HepG2 (cell line): ENCODE results near the gene MVB12A. TPM values are rescaled to one million over a fixed set of nuclear protein-coding genes. Genes with fewer than 3 reads are reported as not detected.

ENCODE experiments used
- ATAC-seq: fragments of 200-7000 bp; cut with Tn5 transposase; 3 replicates; pipeline ENCODE4 v1.9.1; 2020; ENCODE audit warnings: mild to moderate bottlenecking, moderate library complexity
- BruUV-seq: library from RNA; stranded (reverse); fragments of 400-500 nt; replicated peaks from 2 replicates; lab custom pipeline; 2021; lab: Mats Ljungman, UMichigan
- CTCF ChIA-PET: fragments of 300-600 bp; formaldehyde crosslinking; extraction: SDS; loops from one replicate; lab custom pipeline; 2021; ENCODE audit warnings: low total read pairs, inconsistent platforms, low intra/inter-chr PET ratio; lab: Yijun Ruan, JAX
- POLR2A ChIA-PET: fragments of 350-600 bp; sonication (Branson Sonifier 250); formaldehyde crosslinking; loops from one replicate; lab custom pipeline; 2020; ENCODE audit warnings: antibody characterized with exemption, inconsistent platforms; lab: Yijun Ruan, JAX
- DNase-seq: peaks from one replicate; pipeline ENCODE4 v3.0.0-alpha.2; 2015; ENCODE audit warnings: low spot score
- FAIRE-seq: peaks from 3 replicates; lab custom pipeline; 2011; peaks lifted over from hg19 to GRCh38; lab: Jason Lieb, UNC
- H2AFZ ChIP-seq: one replicate; pipeline ENCODE4 v1.6.1; 2011; ENCODE audit warnings: low read length, inconsistent platforms
- H3K27ac ChIP-seq: fragments of 300-600 bp; 3 replicates; pipeline ENCODE4 v1.8.0; 2011; ENCODE audit warnings: mixed run types, mild to moderate bottlenecking, mixed read lengths, low read length, inconsistent platforms; ENCODE audit not compliant: insufficient read depth; ENCODE audit errors: extremely low read length
- H3K27me3 ChIP-seq, 2 experiments: fragments of 200-600 bp in 1 of 2; 2 replicates in 1 of 2; 3 replicates in 1 of 2; pipeline versions ENCODE4 v1.6.0 to v1.8.0; 2011; ENCODE audit warnings: low read length in 2 of 2, mild to moderate bottlenecking in 2 of 2, moderate library complexity in 2 of 2, inconsistent platforms in 1 of 2; ENCODE audit not compliant: insufficient read depth in 2 of 2, control insufficient read depth in 1 of 2
- H3K36me3 ChIP-seq, 2 experiments: fragments of 200-600 bp in 1 of 2; replicated peaks in 1 of 2; 2 replicates in 1 of 2; 3 replicates in 1 of 2; pipeline versions ENCODE4 v1.5.1 to v1.8.0; 2011; ENCODE audit warnings: low read length in 2 of 2, inconsistent platforms in 1 of 2; ENCODE audit not compliant: insufficient read depth in 2 of 2, control insufficient read depth in 1 of 2
- H3K4me1 ChIP-seq: 2 replicates; pipeline ENCODE4 v1.5.1; 2012; ENCODE audit warnings: low read length, inconsistent platforms; ENCODE audit not compliant: insufficient read depth
- H3K4me2 ChIP-seq: 2 replicates; pipeline ENCODE4 v1.6.0; 2011; ENCODE audit warnings: low read depth, low read length, inconsistent platforms
- H3K4me3 ChIP-seq, 3 experiments: fragments of 200-600 bp in 1 of 3; sonication (generic), shearing (Covaris generic) in 1 of 3; replicated peaks in 1 of 3; 2 replicates each; pipeline ENCODE4 v1.5.1; 2011 to 2016; ENCODE audit warnings: low read length in 3 of 3, inconsistent platforms in 2 of 3, low read depth in 2 of 3, mild to moderate bottlenecking in 2 of 3, control low read depth in 1 of 3, mixed read lengths in 1 of 3; ENCODE audit not compliant: insufficient read depth in 1 of 3
- H3K79me2 ChIP-seq: one replicate; pipeline ENCODE4 v1.6.1; 2011; ENCODE audit warnings: low read length, inconsistent platforms; ENCODE audit not compliant: insufficient read depth
- H3K9ac ChIP-seq: 2 replicates; pipeline ENCODE4 v1.6.0; 2011; ENCODE audit warnings: mild to moderate bottlenecking, low read depth, low read length, inconsistent platforms; ENCODE audit not compliant: insufficient read depth
- H3K9me3 ChIP-seq: 2 replicates; pipeline ENCODE4 v1.5.1; 2012; ENCODE audit warnings: mild to moderate bottlenecking, low read length
- H4K20me1 ChIP-seq: 2 replicates; pipeline ENCODE4 v1.6.0; 2011; ENCODE audit warnings: inconsistent platforms, mild to moderate bottlenecking, low read length, moderate library complexity; ENCODE audit not compliant: insufficient read depth
- HNF4A ChIP-seq: sonication (generic); formaldehyde crosslinking; IDR thresholded peaks from 2 replicates; pipeline ENCODE4 v1.4.0; 2020; ENCODE audit warnings: missing genetic modification reagents
- KDM4B ChIP-seq: sonication (generic); formaldehyde crosslinking; IDR thresholded peaks from 2 replicates; pipeline ENCODE4 v1.4.0; 2020; ENCODE audit warnings: missing genetic modification reagents
- KLF13 ChIP-seq: sonication (generic); formaldehyde crosslinking; IDR thresholded peaks from 2 replicates; pipeline ENCODE4 v1.4.0; 2020; ENCODE audit warnings: mild to moderate bottlenecking, missing genetic modification reagents
- NCOA5 ChIP-seq: sonication (generic); formaldehyde crosslinking; IDR thresholded peaks from 2 replicates; pipeline ENCODE4 v1.4.0; 2020; ENCODE audit warnings: missing genetic modification reagents
- NFE2L1 ChIP-seq: sonication (generic); formaldehyde crosslinking; IDR thresholded peaks from 2 replicates; pipeline ENCODE4 v1.4.0; 2020; ENCODE audit warnings: missing genetic modification reagents, mild to moderate bottlenecking, borderline replicate concordance
- NFRKB ChIP-seq: fragments of 450-650 bp; IDR thresholded peaks from 2 replicates; pipeline ENCODE4 v1.6.1; 2017
- POLR2AphosphoS5 ChIP-seq: IDR thresholded peaks from 2 replicates; pipeline ENCODE4 v1.6.1; 2012; ENCODE audit warnings: low read depth, low read length
- RXRA ChIP-seq: sonication (generic); formaldehyde crosslinking; IDR thresholded peaks from 2 replicates; pipeline ENCODE4 v1.5.1; 2020; ENCODE audit warnings: missing genetic modification reagents
- SOX13 ChIP-seq, 3 experiments: fragments of 450-650 bp in 1 of 3; sonication (generic) in 1 of 3; formaldehyde crosslinking in 1 of 3; IDR thresholded peaks in 2 of 3; conservative IDR thresholded peaks in 1 of 3; 2 replicates each; pipeline versions ENCODE4 v1.5.0 to v1.6.1; 2016 to 2020; ENCODE audit warnings: antibody characterized with exemption in 1 of 3, mild to moderate bottlenecking in 1 of 3, missing compliant biosample characterization in 1 of 3, missing genetic modification reagents in 1 of 3, moderate library complexity in 1 of 3
- SPEN ChIP-seq: sonication (generic); formaldehyde crosslinking; IDR thresholded peaks from 2 replicates; pipeline ENCODE4 v1.5.1; 2020; ENCODE audit warnings: low read depth, mild to moderate bottlenecking, missing genetic modification reagents
- SRSF1 ChIP-seq: fragments of 200-400 bp; formaldehyde crosslinking; optimal IDR thresholded peaks from 2 replicates; pipeline ENCODE3; 2017; ENCODE audit warnings: mild to moderate bottlenecking, low read depth, low read length, moderate library complexity
- ZFYVE20 ChIP-seq: sonication (generic); formaldehyde crosslinking; IDR thresholded peaks from 2 replicates; pipeline ENCODE4 v1.8.0; 2023; ENCODE audit warnings: low read depth, mild to moderate bottlenecking, moderate library complexity, missing genetic modification reagents, borderline replicate concordance
- ZNF263 ChIP-seq: sonication (generic); formaldehyde crosslinking; IDR thresholded peaks from 2 replicates; pipeline ENCODE4 v1.4.0; 2020; ENCODE audit warnings: missing genetic modification reagents
- ZNF3 ChIP-seq: IDR thresholded peaks from 2 replicates; pipeline ENCODE4 v1.7.0; 2017; ENCODE audit warnings: inconsistent platforms
- ZNF414 ChIP-seq: sonication (generic); formaldehyde crosslinking; IDR thresholded peaks from 2 replicates; pipeline ENCODE4 v1.5.0; 2020; ENCODE audit warnings: missing genetic modification reagents
- ZNF441 ChIP-seq: sonication (generic); formaldehyde crosslinking; IDR thresholded peaks from 2 replicates; pipeline ENCODE4 v1.7.0; 2021; ENCODE audit warnings: missing genetic modification reagents, borderline replicate concordance
- WGBS: methylation state at CpG from one replicate; pipeline ENCODE4 v1.1.6; 2017; ENCODE audit warnings: low lambda C conversion rate; 5-methylcytosine and 5-hydroxymethylcytosine counted together
- in situ Hi-C: cut with HindIII; loops from 2 replicates; pipeline ENCODE4 v1.10.0; 2017; ENCODE audit warnings: low pct_unique_long_range_greater_than_20kb; ENCODE audit not compliant: extremely low pct_ligation_motif_present
- intact Hi-C: fragments of 100-400 bp; cut with micrococcal nuclease; formaldehyde crosslinking; loops from one replicate; pipeline ENCODE4 v1.10.0; 2022; ENCODE audit not compliant: unreplicated experiment
- polyA plus RNA-seq, 8 experiments: library from polyadenylated mRNA; depleted of rRNA in 3 of 8; stranded (reverse) in 7 of 8; unstranded in 1 of 8; fragments of >200 nt; fragmentation: Illumina TruSeq in 4 of 8; extraction: Trizol in 4 of 8; gene quantifications; 2 replicates each; pipeline versions ENCODE4 v1.2.1 to v1.2.3, GENCODE V29; 2011 to 2016; ENCODE audit warnings: low read depth in 4 of 8, missing spikeins in 1 of 8, mixed read lengths in 1 of 8; ENCODE audit not compliant: insufficient read depth in 1 of 8
- total RNA-seq, 5 experiments: library from RNA; depleted of rRNA; stranded (reverse); fragments of >200 nt; fragmentation: Illumina TruSeq; extraction: Trizol; gene quantifications; 2 replicates each; pipeline ENCODE4 v1.2.3, GENCODE V29; 2016; ENCODE audit warnings: low read depth in 1 of 5
- TF ChIP-seq, protein P1 (sequence below): sonication (generic); formaldehyde crosslinking; IDR thresholded peaks from 2 replicates; pipeline ENCODE4 v1.4.0; 2020; ENCODE audit warnings: missing genetic modification reagents
- TF ChIP-seq, protein P2 (sequence below): sonication (generic); formaldehyde crosslinking; IDR thresholded peaks from 2 replicates; pipeline ENCODE4 v1.5.0; 2020; ENCODE audit warnings: missing genetic modification reagents
- TF ChIP-seq, protein P3 (sequence below): sonication (generic); formaldehyde crosslinking; IDR thresholded peaks from 2 replicates; pipeline ENCODE4 v1.4.0; 2020; ENCODE audit warnings: missing genetic modification reagents

MVB12A gene
- total and polyA plus RNA-seq, 2 of the 13 experiments (the other 11 are each of a cell fraction or from before 2014, with no cell fraction given) = 35.7 to 36.1 TPM

- CTCF ChIA-PET = no interaction called here
- Histone ChIP-seq H2AFZ (no peak overlapping the region), H3K27ac (no peak overlapping the region), H3K4me1 (no peaks in the 10 kb centered on the region), H3K9me3 (no peaks in the 10 kb centered on the region), H3K79me2 (no peaks in the 10 kb centered on the region), H3K9ac (no peak overlapping the region), H3K4me3 (no peak overlapping the region), H3K36me3 (no peaks in the 10 kb centered on the region), H4K20me1 (no peaks in the 10 kb centered on the region), H3K27me3 (no peaks in the 10 kb centered on the region), H3K4me2 (no peak overlapping the region)
- POLR2A ChIA-PET = no interaction called here
- DNase-seq = no peak
- intact Hi-C loops (no loop called here), in situ Hi-C loops (no loop called here)
- no TSS peak for BruUV-seq
- FAIRE-seq = no peak
- WGBS = 59% methylated on average over 7 of the region's 7 CpGs
- no peak for ATAC-seq
- TF ChIP-seq NCOA5 (CRISPR knock-in tag) (no peak), KDM4B (CRISPR knock-in tag) (no peak), HNF4A (no peak), ZNF441 (CRISPR knock-in tag) (no peak), SPEN (no peak), NFE2L1 (CRISPR knock-in tag) (no peak), KLF13 (CRISPR knock-in tag) (no peak), ZNF414 (CRISPR knock-in tag) (no peak), SRSF1 (no peak), ZNF263 (CRISPR knock-in tag) (no peak), SOX13 (IDR thresholded peaks at IDR 0.05) (no peak), SOX13 (CRISPR knock-in tag; conservative IDR thresholded peaks at IDR 0.05 in 1 of 2, IDR thresholded peaks at IDR 0.05 in 1 of 2) (no peak), ZFYVE20 (CRISPR knock-in tag) (no peak), ZNF3 (CRISPR knock-in tag) (no peak), RXRA (CRISPR knock-in tag) (no peak), NFRKB (no peak), POLR2AphosphoS5 (no peak)
- TF ChIP-seq, protein P1, sequence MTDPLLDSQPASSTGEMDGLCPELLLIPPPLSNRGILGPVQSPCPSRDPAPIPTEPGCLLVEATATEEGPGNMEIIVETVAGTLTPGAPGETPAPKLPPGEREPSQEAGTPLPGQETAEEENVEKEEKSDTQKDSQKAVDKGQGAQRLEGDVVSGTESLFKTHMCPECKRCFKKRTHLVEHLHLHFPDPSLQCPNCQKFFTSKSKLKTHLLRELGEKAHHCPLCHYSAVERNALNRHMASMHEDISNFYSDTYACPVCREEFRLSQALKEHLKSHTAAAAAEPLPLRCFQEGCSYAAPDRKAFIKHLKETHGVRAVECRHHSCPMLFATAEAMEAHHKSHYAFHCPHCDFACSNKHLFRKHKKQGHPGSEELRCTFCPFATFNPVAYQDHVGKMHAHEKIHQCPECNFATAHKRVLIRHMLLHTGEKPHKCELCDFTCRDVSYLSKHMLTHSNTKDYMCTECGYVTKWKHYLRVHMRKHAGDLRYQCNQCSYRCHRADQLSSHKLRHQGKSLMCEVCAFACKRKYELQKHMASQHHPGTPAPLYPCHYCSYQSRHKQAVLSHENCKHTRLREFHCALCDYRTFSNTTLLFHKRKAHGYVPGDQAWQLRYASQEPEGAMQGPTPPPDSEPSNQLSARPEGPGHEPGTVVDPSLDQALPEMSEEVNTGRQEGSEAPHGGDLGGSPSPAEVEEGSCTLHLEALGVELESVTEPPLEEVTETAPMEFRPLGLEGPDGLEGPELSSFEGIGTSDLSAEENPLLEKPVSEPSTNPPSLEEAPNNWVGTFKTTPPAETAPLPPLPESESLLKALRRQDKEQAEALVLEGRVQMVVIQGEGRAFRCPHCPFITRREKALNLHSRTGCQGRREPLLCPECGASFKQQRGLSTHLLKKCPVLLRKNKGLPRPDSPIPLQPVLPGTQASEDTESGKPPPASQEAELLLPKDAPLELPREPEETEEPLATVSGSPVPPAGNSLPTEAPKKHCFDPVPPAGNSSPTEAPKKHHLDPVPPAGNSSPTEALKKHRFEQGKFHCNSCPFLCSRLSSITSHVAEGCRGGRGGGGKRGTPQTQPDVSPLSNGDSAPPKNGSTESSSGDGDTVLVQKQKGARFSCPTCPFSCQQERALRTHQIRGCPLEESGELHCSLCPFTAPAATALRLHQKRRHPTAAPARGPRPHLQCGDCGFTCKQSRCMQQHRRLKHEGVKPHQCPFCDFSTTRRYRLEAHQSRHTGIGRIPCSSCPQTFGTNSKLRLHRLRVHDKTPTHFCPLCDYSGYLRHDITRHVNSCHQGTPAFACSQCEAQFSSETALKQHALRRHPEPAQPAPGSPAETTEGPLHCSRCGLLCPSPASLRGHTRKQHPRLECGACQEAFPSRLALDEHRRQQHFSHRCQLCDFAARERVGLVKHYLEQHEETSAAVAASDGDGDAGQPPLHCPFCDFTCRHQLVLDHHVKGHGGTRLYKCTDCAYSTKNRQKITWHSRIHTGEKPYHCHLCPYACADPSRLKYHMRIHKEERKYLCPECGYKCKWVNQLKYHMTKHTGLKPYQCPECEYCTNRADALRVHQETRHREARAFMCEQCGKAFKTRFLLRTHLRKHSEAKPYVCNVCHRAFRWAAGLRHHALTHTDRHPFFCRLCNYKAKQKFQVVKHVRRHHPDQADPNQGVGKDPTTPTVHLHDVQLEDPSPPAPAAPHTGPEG (CRISPR knock-in tag) = no peak
- TF ChIP-seq, protein P2, sequence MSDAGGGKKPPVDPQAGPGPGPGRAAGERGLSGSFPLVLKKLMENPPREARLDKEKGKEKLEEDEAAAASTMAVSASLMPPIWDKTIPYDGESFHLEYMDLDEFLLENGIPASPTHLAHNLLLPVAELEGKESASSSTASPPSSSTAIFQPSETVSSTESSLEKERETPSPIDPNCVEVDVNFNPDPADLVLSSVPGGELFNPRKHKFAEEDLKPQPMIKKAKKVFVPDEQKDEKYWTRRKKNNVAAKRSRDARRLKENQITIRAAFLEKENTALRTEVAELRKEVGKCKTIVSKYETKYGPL = no peak
- TF ChIP-seq, protein P3, sequence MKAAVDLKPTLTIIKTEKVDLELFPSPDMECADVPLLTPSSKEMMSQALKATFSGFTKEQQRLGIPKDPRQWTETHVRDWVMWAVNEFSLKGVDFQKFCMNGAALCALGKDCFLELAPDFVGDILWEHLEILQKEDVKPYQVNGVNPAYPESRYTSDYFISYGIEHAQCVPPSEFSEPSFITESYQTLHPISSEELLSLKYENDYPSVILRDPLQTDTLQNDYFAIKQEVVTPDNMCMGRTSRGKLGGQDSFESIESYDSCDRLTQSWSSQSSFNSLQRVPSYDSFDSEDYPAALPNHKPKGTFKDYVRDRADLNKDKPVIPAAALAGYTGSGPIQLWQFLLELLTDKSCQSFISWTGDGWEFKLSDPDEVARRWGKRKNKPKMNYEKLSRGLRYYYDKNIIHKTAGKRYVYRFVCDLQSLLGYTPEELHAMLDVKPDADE = no peak
These were observed 15.4 kb downstream of the MVB12A start for GRCh38 chr19:17435218-17435617.
